Uterus (tissue), 4 donors: ENCODE results near the gene KMT2D. TPM values are rescaled to one million over a fixed set of nuclear protein-coding genes. Genes with fewer than 3 reads are reported as not detected.

ENCODE experiments used
- DNase-seq, 2 donors: peaks; one replicate each; pipeline ENCODE4 v3.0.0-alpha.2; 2019 to 2020
- H3K27ac ChIP-seq, 2 donors: fragments of 200-600 bp; sonication (generic); 1 replicate in 1 of 2; 2 replicates in 1 of 2; pipeline ENCODE4 v1.5.1; 2016 to 2018
- H3K27me3 ChIP-seq, 2 donors: fragments of 200-600 bp; sonication (generic); one replicate each; pipeline ENCODE4 v1.5.1; 2018 to 2019; ENCODE audit warnings: control low read depth in 1 of 2
- H3K36me3 ChIP-seq, 2 donors: fragments of 200-600 bp; sonication (generic); one replicate each; pipeline ENCODE4 v1.5.1; 2019; ENCODE audit warnings: control low read depth in 1 of 2
- H3K4me1 ChIP-seq, 2 donors: fragments of 200-600 bp; sonication (generic); one replicate each; pipeline ENCODE4 v1.5.1; 2018 to 2019; ENCODE audit warnings: control low read depth in 1 of 2
- H3K4me3 ChIP-seq, 2 donors: fragments of 200-600 bp; sonication (generic); 1 replicate in 1 of 2; 2 replicates in 1 of 2; pipeline ENCODE4 v1.5.1; 2018 to 2019; ENCODE audit warnings: mild to moderate bottlenecking in 1 of 2
- H3K9me3 ChIP-seq, 2 donors: fragments of 200-600 bp; sonication (generic); one replicate each; pipeline ENCODE4 v1.5.1; 2019; ENCODE audit warnings: control low read depth in 1 of 2
- POLR2A ChIP-seq, 2 donors: fragments of 450-650 bp; IDR thresholded peaks; one replicate each; pipeline ENCODE4 v1.6.1; 2016; ENCODE audit warnings: antibody characterized with exemption in 2 of 2, mild to moderate bottlenecking in 1 of 2, moderate library complexity in 1 of 2
- intact Hi-C: fragments of 100-400 bp; cut with DNase I; formaldehyde crosslinking; loops from one replicate; pipeline ENCODE4 v1.15.1; 2023; ENCODE audit warnings: low total_unique reads
- total RNA-seq, 4 donors: library from RNA; depleted of rRNA in 3 of 4; stranded (reverse); fragments of >200 nt in 3 of 4; gene quantifications; one replicate each; pipeline versions ENCODE4 v1.1.0 to v1.2.4, GENCODE V29; 2014 to 2023
- TF ChIP-seq, protein P1 (sequence below), 4 experiments: fragments of 200-600 bp in 2 of 4; fragments of 450-650 bp in 2 of 4; sonication (generic) in 2 of 4; IDR thresholded peaks; one replicate each; pipeline ENCODE4 v1.5.1; 2016 to 2019; ENCODE audit warnings: antibody characterized with exemption in 4 of 4, mild to moderate bottlenecking in 2 of 4, moderate library complexity in 1 of 4
- donor health status: DM: yes; HTN: yes; CAD: no.

The KMT2D gene
- total RNA-seq, 4 donors from 2014 or later, result 22.3 to 138 (median 38.2) TPM

DNA sequence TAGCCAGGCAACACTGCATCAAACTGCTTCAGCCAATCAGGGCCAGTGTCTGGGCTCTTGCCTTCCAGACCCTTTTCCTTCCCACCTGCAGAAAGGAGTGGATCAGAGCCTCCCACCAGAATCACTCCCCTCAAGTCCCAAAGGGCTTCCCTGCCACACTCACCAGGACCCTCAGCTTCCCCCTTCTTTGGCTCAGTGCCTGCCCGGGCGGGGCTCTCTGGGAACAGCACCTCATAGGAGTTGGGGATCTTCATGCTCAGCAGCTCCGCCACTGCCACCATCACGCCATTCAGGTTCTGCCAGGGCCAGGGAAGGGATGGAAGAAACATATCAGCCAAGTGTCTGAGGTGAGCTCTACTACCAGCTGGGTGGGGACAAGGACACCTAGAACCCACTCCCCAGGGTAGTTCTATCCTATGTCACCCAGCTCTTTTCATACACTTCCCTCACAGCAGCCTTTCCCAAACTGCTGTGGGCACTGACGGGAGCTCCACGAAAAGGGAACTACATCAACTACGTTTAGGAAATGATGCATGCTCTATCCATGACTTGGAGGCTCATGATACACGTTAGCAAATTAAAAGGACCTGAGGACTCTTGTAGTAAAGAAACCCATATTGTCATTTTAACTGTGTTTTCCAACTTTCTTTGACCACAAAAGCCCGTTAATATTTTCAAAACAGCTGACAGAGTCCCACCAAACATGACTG is 32.6 kb downstream of the KMT2D start:
- TF ChIP-seq, protein P1, sequence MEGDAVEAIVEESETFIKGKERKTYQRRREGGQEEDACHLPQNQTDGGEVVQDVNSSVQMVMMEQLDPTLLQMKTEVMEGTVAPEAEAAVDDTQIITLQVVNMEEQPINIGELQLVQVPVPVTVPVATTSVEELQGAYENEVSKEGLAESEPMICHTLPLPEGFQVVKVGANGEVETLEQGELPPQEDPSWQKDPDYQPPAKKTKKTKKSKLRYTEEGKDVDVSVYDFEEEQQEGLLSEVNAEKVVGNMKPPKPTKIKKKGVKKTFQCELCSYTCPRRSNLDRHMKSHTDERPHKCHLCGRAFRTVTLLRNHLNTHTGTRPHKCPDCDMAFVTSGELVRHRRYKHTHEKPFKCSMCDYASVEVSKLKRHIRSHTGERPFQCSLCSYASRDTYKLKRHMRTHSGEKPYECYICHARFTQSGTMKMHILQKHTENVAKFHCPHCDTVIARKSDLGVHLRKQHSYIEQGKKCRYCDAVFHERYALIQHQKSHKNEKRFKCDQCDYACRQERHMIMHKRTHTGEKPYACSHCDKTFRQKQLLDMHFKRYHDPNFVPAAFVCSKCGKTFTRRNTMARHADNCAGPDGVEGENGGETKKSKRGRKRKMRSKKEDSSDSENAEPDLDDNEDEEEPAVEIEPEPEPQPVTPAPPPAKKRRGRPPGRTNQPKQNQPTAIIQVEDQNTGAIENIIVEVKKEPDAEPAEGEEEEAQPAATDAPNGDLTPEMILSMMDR (IDR thresholded peaks at IDR 0.05), result no peak
- no peak for TF ChIP-seq POLR2A (IDR thresholded peaks at IDR 0.05)
- no peaks in the 10 kb centered on the region for H3K4me1 ChIP-seq
- H3K27me3 ChIP-seq, result no peaks in the 10 kb centered on the region
- no peak overlapping the region for H3K27ac ChIP-seq
- H3K9me3 ChIP-seq, result no peaks in the 10 kb centered on the region
- no peaks in the 10 kb centered on the region for H3K36me3 ChIP-seq
- intact Hi-C loops, result no loop called here
- DNase-seq, result peak in 1 of 2 donors; percentile 27
- H3K4me3 ChIP-seq, result no peak overlapping the region

- peak in 1 of 2 donors; percentile 24 for DNase-seq
- H3K36me3 ChIP-seq, result no peaks in the 10 kb centered on the region
- intact Hi-C loops, result no loop called here
- H3K9me3 ChIP-seq, result no peaks in the 10 kb centered on the region
- TF ChIP-seq POLR2A (IDR thresholded peaks at IDR 0.05), result no peak
- TF ChIP-seq, protein P1 (IDR thresholded peaks at IDR 0.05), result no peak
- H3K4me3 ChIP-seq, result no peak overlapping the region
- H3K27me3 ChIP-seq, result no peaks in the 10 kb centered on the region
- no peaks in the 10 kb centered on the region for H3K4me1 ChIP-seq
- H3K27ac ChIP-seq, result no peak overlapping the region
Observed at GRCh38 chr12:49026678-49027480, 33.7 kb downstream of the KMT2D start.

DNA sequence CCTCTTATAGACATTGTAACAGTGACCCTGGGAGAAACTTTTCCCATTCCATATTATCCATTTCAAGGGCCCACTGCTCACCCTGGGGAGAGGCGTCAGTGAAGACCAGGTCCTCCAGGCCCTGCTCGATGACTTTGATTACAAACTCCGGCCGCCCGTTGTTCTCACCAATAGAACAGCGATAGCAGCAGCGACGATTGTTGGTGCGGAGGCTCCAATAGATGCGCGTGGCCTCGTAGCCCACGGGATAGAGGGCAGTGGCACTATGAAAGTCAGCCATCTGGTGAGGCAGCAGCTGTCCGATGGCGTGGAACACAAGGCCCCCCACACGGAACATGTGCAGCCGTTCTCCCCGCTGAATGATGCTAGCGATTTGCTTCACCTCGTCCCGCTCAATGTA is 34.5 kb downstream of the KMT2D start:
- no peak for DNase-seq
- Histone ChIP-seq H3K9me3 (no peaks in the 10 kb centered on the region), H3K36me3 (no peaks in the 10 kb centered on the region), H3K4me3 (no peak overlapping the region), H3K4me1 (no peaks in the 10 kb centered on the region), H3K27ac (no peak overlapping the region), H3K27me3 (no peaks in the 10 kb centered on the region)
- intact Hi-C loops, result no loop called here
- TF ChIP-seq POLR2A (IDR thresholded peaks at IDR 0.05), result no peak
- TF ChIP-seq, protein P1 (IDR thresholded peaks at IDR 0.05), result no peak

GRCh38 chr12:49025463-49025862 is 35.1 kb downstream of the KMT2D start:
- no peak for DNase-seq
- Histone ChIP-seq H3K27ac (no peak overlapping the region), H3K9me3 (no peaks in the 10 kb centered on the region), H3K36me3 (no peaks in the 10 kb centered on the region), H3K4me1 (no peaks in the 10 kb centered on the region), H3K4me3 (no peak overlapping the region), H3K27me3 (no peaks in the 10 kb centered on the region)
- TF ChIP-seq, protein P1 (IDR thresholded peaks at IDR 0.05), result no peak
- no peak for TF ChIP-seq POLR2A (IDR thresholded peaks at IDR 0.05)
- intact Hi-C loops, result no loop called here

GRCh38 chr12:49024543-49024942 is 36.1 kb downstream of the KMT2D start:
- Histone ChIP-seq H3K36me3 (no peaks in the 10 kb centered on the region), H3K9me3 (no peaks in the 10 kb centered on the region), H3K27ac (no peak overlapping the region), H3K4me3 (no peak overlapping the region), H3K27me3 (no peaks in the 10 kb centered on the region), H3K4me1 (no peaks in the 10 kb centered on the region)
- intact Hi-C loops, result no loop called here
- peak in 1 of 2 donors; percentile 20 for DNase-seq
- TF ChIP-seq, protein P1 (IDR thresholded peaks at IDR 0.05), result no peak
- no peak for TF ChIP-seq POLR2A (IDR thresholded peaks at IDR 0.05)
